ENCODE results near the gene INF2. TPM values are rescaled to one million over a fixed set of nuclear protein-coding genes. Genes with fewer than 3 reads are reported as not detected.

Gene INF2
- total RNA-seq, 1 experiment from 2014 or later: 58.3 TPM

DNA sequence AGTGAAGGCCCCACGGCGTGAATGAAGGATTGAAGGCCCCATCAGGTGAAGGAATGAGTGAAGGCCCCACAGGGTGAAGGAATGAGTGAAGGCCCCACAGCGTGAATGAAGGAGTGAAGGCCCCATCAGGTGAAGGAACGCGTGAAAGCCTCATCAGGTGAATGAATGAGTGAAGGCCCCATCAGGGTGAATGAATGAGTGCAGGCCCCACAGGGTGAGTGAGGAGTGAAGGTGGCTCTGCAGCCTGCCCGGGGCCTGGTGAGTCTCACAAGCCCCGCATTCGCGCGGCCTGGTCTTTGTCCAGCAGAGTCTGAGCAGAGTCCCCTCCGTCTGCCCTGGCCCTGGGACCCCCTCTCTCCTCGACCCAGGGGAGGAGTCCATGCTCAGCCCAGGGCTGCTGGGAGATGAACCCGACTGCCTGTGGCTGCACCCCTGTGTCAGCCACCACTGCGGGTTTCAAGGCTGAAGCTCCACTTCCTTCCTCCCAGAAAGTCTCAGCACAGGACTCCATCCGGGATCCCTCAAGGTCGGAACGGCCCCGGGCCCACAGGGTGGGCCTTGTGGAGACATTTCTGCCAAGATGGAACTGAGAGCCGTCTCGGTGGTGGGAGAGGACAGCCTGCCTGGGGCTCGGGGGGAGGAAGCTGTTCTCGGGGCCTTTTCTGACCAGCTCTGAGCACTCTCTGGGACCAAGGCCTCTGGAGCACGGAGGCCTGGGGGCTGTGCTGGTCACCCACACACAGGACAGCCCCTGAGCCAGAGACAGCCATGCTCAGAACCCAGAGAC lies 47.5 kb upstream of the INF2 start:
- Histone ChIP-seq H3K9ac (ENCODE audit: extremely low read depth, insufficient read length, low read length) (no peak overlapping the region), H3K79me2 (ENCODE audit: insufficient read depth, low read length) (no peaks in the 10 kb centered on the region), H3K56ac (ENCODE audit: insufficient read length, low read depth, low read length) (no peak overlapping the region), H2BK20ac (ENCODE audit: low read depth, low read length, poor library complexity, severe bottlenecking) (no peak overlapping the region), H3K27ac (ENCODE audit: insufficient read length, low read depth, low read length) (no peak overlapping the region), H3K4me2 (ENCODE audit: insufficient read depth, insufficient read length, low read length) (no peak overlapping the region), H3T11ph (ENCODE audit: low read length) (no peak overlapping the region), H2AK5ac (ENCODE audit: insufficient read length, low read length) (no peak overlapping the region), H3K27me3 (ENCODE audit: insufficient read depth, low read length) (no peaks in the 10 kb centered on the region), H3K23me2 (ENCODE audit: insufficient read length, low read depth, low read length, poor library complexity, severe bottlenecking) (no peaks in the 10 kb centered on the region), H4K20me1 (ENCODE audit: control insufficient read depth, insufficient read depth, insufficient read length) (no peaks in the 10 kb centered on the region), H2BK5ac (ENCODE audit: insufficient read length, low read length) (no peak overlapping the region), H2AFZ (ENCODE audit: low read length) (no peak overlapping the region), H3K4ac (ENCODE audit: low read depth, low read length) (no peak overlapping the region), H2BK12ac (ENCODE audit: insufficient read length, low read depth, low read length) (no peak overlapping the region), H3K14ac (ENCODE audit: insufficient read depth, low read length) (no peak overlapping the region), H2BK120ac (ENCODE audit: low read depth, low read length, poor library complexity, severe bottlenecking) (no peak overlapping the region), H3K23ac (ENCODE audit: insufficient read length, low read depth, low read length) (no peak overlapping the region), H2BK15ac (ENCODE audit: low read depth, low read length) (no peak overlapping the region), H3K18ac (ENCODE audit: insufficient read length, low read depth, low read length) (no peak overlapping the region), H3K4me1 (ENCODE audit: insufficient read depth, low read length) (no peaks in the 10 kb centered on the region), H3K79me1 (ENCODE audit: insufficient read depth, low read depth, low read length, poor library complexity, severe bottlenecking) (no peaks in the 10 kb centered on the region), H4K8ac (replicated peaks; ENCODE audit: insufficient read length, low read depth, low read length) (no peak overlapping the region), H4K5ac (ENCODE audit: insufficient read length, low read depth, low read length) (no peak overlapping the region), H4K91ac (ENCODE audit: insufficient read length, low read depth, low read length) (no peak overlapping the region), H3K9me3 (ENCODE audit: control insufficient read depth, low read depth, low read length) (no peaks in the 10 kb centered on the region)
- Mint-ChIP-seq H3K4me1 (peaks cover 13 to 18% of the 10 kb centered on the region in 2 experiments), H3K27ac (no peak overlapping the region), H3K9me3 (peaks cover 8 to 16% of the 10 kb centered on the region in 2 experiments), H3K36me3 (ENCODE audit: insufficient read depth in 1 of 3, low read depth in 3 of 3) (peaks cover 5 to 8% (median 5%) of the 10 kb centered on the region in 3 experiments; a peak in 5 of 7 replicates), H3K4me3 (no peak overlapping the region), H3K27me3 (ENCODE audit: low read depth) (peaks cover 34% of the 10 kb centered on the region)
- no peak for DNase-seq
- no peak for TF ChIP-seq CTCF (conservative IDR thresholded peaks at IDR 0.05)
- no CpG with 5 or more reads among the region's 23 CpGs for WGBS (ENCODE audit: extremely low coverage, insufficient read length, low lambda C conversion rate)

Measured in H9 (cell line).